Spleen (tissue), 11 donors: Measurements from ENCODE around the gene RASSF5. TPM values are rescaled to one million over a fixed set of nuclear protein-coding genes. Genes with fewer than 3 reads are reported as not detected.
A peak's percentile ranks its signal among the peaks of the same experiment; 100 is the strongest.

Experiments
- DNase-seq: peaks from one replicate; pipeline ENCODE4 v3.0.0-alpha.2; 2020
- H3K27ac ChIP-seq, 8 donors: fragments of 200-600 bp; sonication (generic) in 7 of 8; 1 replicate in 4 of 8; 2 replicates in 4 of 8; pipeline versions ENCODE4 v1.5.0 to v1.8.0; 2016 to 2021; ENCODE audit warnings: inconsistent platforms in 4 of 8, mild to moderate bottlenecking in 4 of 8, moderate library complexity in 1 of 8
- H3K27me3 ChIP-seq, 7 donors: fragments of 200-600 bp; sonication (generic) in 6 of 7; replicated peaks in 1 of 7; 1 replicate in 4 of 7; 2 replicates in 3 of 7; pipeline versions ENCODE4 v1.5.0 to v1.8.0; 2016 to 2021; ENCODE audit warnings: inconsistent platforms in 3 of 7, mild to moderate bottlenecking in 1 of 7
- H3K36me3 ChIP-seq, 6 donors: fragments of 200-600 bp; sonication (generic) in 5 of 6; 1 replicate in 4 of 6; 2 replicates in 2 of 6; pipeline versions ENCODE4 v1.5.0 to v1.8.0; 2016 to 2021; ENCODE audit warnings: inconsistent platforms in 2 of 6
- H3K4me1 ChIP-seq, 6 donors: fragments of 200-600 bp; sonication (generic) in 5 of 6; 1 replicate in 3 of 6; 2 replicates in 3 of 6; pipeline versions ENCODE4 v1.5.0 to v1.8.0; 2016 to 2021; ENCODE audit warnings: inconsistent platforms in 3 of 6
- H3K4me3 ChIP-seq, 8 donors: fragments of 200-600 bp; sonication (generic) in 7 of 8; 1 replicate in 4 of 8; 2 replicates in 4 of 8; pipeline versions ENCODE4 v1.5.0 to v1.8.0; 2016 to 2021; ENCODE audit warnings: inconsistent platforms in 4 of 8, mild to moderate bottlenecking in 4 of 8, moderate library complexity in 2 of 8
- H3K9me3 ChIP-seq, 8 donors: fragments of 200-600 bp; sonication (generic) in 7 of 8; 1 replicate in 4 of 8; 2 replicates in 4 of 8; pipeline versions ENCODE4 v1.5.0 to v1.8.0; 2016 to 2021; ENCODE audit warnings: inconsistent platforms in 4 of 8
- POLR2A ChIP-seq, 3 donors: fragments of 450-650 bp; IDR thresholded peaks; one replicate each; pipeline ENCODE4 v1.5.1; 2017; ENCODE audit warnings: antibody characterized with exemption in 3 of 3, mild to moderate bottlenecking in 1 of 3
- POLR2AphosphoS5 ChIP-seq, 3 donors: sonication (generic); formaldehyde crosslinking; IDR thresholded peaks; one replicate each; pipeline ENCODE4 v1.5.1; 2017; ENCODE audit warnings: antibody characterized with exemption in 3 of 3
- WGBS, 5 donors: extraction: QIAGEN DNeasy Blood & Tissue Kit in 3 of 5; methylation state at CpG; one replicate each; pipeline versions ENCODE4 v1.1.5 to v1.1.7; 2013 to 2018; 5-methylcytosine and 5-hydroxymethylcytosine counted together
- intact Hi-C: fragments of 100-400 bp; cut with DNase I; formaldehyde crosslinking; loops from one replicate; pipeline ENCODE4 v1.15.0; 2023; ENCODE audit warnings: low total_unique reads
- polyA plus RNA-seq, 3 donors: library from polyadenylated mRNA; stranded (reverse); fragments of 200-250 nt; gene quantifications; one replicate each; pipeline ENCODE4 v1.2.1, GENCODE V29; 2013
- total RNA-seq, 7 donors: library from RNA; depleted of rRNA in 3 of 7; stranded (reverse); fragments of >200 nt in 3 of 7; fragmentation: NEBNext Ultra II Directional in 4 of 7; extraction: Animal tissue kit (Norgen Biotek cat#: 25700) in 4 of 7; gene quantifications; one replicate each; pipeline versions ENCODE4 v1.1.0 to v1.2.1, GENCODE V29; 2016 to 2021
- TF ChIP-seq, protein P1 (sequence below), 11 experiments: fragments of 200-600 bp in 7 of 11; fragments of 450-650 bp in 4 of 11; sonication (generic) in 4 of 11; IDR thresholded peaks in 8 of 11; conservative IDR thresholded peaks in 3 of 11; 1 replicate in 7 of 11; 2 replicates in 4 of 11; pipeline versions ENCODE4 v1.4.0 to v1.8.0; 2016 to 2021; ENCODE audit warnings: antibody characterized with exemption in 11 of 11, inconsistent platforms in 4 of 11, mild to moderate bottlenecking in 1 of 11
- donor health status: healthy with polysubstance abuse.
- donor health status: DM: no; HTN: no; CAD: no; lungs with moderate emphysema.
- donor health status: DM: no; HTN: no; CAD: no.
- donor health status: Bipolar disorder and iron deficiency.
- donor health status: healthy.
- donor health status: DM: no; HTN: no; CAD: no.
- donor health status: DM: yes; HTN: yes; CAD: no.

RASSF5 gene
- total and polyA plus RNA-seq, 10 donors, result 32.2 to 168 (median 127) TPM

DNA sequence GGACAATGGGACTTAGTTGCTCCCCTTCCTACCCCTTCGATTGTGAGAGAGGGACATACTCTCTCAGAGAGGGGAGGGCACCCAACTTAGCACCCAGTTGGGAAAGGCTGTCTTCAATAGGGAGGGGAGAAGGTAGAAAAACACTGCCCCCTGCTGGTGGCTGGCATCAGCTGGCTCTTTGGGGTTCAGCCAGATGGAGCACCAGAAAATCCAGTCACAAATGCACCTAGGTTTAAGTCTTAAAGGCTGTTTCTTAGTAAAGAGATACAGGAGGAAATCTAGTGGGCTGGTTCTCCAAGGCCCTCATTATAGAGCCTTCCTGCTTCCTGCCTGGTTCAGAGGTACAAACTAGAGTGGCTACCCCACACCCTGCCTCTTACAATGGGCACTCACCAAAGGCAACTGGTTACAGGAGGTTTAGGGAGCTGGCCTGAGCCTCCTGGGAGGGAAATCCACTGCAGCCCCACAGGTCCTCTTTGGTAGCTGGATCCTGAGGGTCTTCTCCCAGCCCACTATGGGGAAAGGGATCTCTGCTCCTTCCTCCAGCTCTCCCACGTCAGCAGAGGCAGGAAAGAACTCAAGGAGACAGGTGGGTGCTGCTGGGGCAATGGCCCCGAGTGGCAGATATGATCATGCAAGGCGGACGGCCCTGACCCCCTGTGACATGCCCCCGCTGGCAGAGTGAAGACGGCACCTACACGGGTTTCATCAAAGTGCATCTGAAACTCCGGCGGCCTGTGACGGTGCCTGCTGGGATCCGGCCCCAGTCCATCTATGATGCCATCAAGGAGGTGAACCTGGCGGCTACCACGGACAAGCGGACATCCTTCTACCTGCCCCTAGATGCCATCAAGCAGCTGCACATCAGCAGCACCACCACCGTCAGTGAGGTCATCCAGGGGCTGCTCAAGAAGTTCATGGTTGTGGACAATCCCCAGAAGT, 76.6 kb downstream of the RASSF5 start:
- Histone ChIP-seq H3K4me1 (peaks cover 51 to 100% (median 79%) of the 10 kb centered on the region in 6 donors), H3K9me3 (no peaks in the 10 kb centered on the region), H3K27ac (peak overlapping the region; percentile 42 to 98 (median 95)), H3K27me3 (no peaks in the 10 kb centered on the region), H3K4me3 (peak overlapping the region in 1 of 8 donors; percentile 20), H3K36me3 (peaks cover 7 to 81% (median 60%) of the 10 kb centered on the region in 6 donors)
- WGBS, 5 donors, result 80 to 85% (median 83%) methylated on average over 11 to 16 of the region's 16 CpGs
- TF ChIP-seq POLR2AphosphoS5 (IDR thresholded peaks at IDR 0.05) (peak in 2 of 3 donors; percentile 51 to 60), POLR2A (IDR thresholded peaks at IDR 0.05) (no peak)
- TF ChIP-seq, protein P1, sequence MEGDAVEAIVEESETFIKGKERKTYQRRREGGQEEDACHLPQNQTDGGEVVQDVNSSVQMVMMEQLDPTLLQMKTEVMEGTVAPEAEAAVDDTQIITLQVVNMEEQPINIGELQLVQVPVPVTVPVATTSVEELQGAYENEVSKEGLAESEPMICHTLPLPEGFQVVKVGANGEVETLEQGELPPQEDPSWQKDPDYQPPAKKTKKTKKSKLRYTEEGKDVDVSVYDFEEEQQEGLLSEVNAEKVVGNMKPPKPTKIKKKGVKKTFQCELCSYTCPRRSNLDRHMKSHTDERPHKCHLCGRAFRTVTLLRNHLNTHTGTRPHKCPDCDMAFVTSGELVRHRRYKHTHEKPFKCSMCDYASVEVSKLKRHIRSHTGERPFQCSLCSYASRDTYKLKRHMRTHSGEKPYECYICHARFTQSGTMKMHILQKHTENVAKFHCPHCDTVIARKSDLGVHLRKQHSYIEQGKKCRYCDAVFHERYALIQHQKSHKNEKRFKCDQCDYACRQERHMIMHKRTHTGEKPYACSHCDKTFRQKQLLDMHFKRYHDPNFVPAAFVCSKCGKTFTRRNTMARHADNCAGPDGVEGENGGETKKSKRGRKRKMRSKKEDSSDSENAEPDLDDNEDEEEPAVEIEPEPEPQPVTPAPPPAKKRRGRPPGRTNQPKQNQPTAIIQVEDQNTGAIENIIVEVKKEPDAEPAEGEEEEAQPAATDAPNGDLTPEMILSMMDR (IDR thresholded peaks at IDR 0.05 in 8 of 11, conservative IDR thresholded peaks at IDR 0.05 in 3 of 11), result peak; percentile 86 to 96 (median 92)
- DNase-seq, result peak; percentile 91
- intact Hi-C loops, result loop anchor here (5.0 kb wide), 1 partner anchor 102 kb away; no protein-coding TSS in a partner anchor

DNA sequence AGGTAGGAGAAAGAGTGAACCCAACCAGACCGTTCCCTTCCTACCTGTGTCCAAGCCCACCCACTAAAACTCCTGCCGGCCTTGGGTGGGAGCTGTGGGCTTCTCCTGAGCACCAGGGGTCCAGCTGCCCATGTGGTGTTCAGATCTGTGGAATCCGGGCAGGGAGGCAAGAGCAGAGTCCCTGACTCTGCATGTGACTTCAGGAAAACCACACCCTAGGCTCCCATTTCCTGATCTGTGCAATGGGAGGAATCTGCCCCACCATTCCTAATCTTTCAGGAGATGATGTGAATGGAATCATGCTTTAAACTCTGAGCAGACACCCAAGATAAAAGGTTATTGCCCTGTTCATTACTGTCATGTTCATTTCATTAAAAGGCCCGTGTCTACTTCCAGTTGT, 77.4 kb downstream of the RASSF5 start:
- Histone ChIP-seq H3K4me3 (no peak overlapping the region), H3K4me1 (peaks cover 45 to 100% (median 75%) of the 10 kb centered on the region in 6 donors), H3K36me3 (peaks cover 7 to 85% (median 63%) of the 10 kb centered on the region in 6 donors), H3K27me3 (no peaks in the 10 kb centered on the region), H3K27ac (peak overlapping the region in 5 of 8 donors; percentile 5 to 98 (median 35)), H3K9me3 (no peaks in the 10 kb centered on the region)
- TF ChIP-seq, protein P1 (IDR thresholded peaks at IDR 0.05 in 8 of 11, conservative IDR thresholded peaks at IDR 0.05 in 3 of 11), result no peak
- TF ChIP-seq POLR2A (IDR thresholded peaks at IDR 0.05) (no peak), POLR2AphosphoS5 (IDR thresholded peaks at IDR 0.05) (peak in 1 of 3 donors; percentile 5)
- WGBS, 5 donors, result 79 to 92% (median 81%) methylated on average over 3 to 4 of the region's 4 CpGs
- no peak for DNase-seq
- intact Hi-C loops, result loop anchor here (5.0 kb wide), 1 partner anchor 102 kb away; no protein-coding TSS in a partner anchor

DNA sequence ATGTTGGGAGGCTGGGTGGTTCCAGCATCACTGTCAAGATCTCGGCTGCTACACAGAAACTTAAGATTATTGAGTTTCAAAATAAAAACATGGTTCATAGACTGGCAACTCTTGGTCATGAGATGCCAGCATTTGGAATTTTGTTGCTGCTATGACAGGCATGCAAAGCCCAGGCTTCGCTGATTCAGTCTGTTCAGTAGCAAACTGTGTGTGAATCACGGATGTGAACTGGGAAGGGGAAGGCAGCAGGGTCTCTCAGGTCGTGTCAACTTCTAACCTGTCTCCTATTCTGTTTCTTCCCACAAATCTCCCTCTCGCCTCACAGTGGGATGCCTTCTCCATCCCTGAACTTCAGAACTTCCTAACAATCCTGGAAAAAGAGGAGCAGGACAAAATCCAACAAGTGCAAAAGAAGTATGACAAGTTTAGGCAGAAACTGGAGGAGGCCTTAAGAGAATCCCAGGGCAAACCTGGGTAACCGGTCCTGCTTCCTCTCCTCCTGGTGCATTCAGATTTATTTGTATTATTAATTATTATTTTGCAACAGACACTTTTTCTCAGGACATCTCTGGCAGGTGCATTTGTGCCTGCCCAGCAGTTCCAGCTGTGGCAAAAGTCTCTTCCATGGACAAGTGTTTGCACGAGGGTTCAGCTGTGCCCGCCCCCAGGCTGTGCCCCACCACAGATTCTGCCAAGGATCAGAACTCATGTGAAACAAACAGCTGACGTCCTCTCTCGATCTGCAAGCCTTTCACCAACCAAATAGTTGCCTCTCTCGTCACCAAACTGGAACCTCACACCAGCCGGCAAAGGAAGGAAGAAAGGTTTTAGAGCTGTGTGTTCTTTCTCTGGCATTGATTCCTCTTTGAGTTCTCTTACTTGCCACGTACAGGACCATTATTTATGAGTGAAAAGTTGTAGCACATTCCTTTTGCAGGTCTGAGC, 79.4 kb downstream of the RASSF5 start:
- intact Hi-C loops, result no loop called here
- peaks cover 7 to 99% (median 74%) of the 10 kb centered on the region in 6 donors for H3K36me3 ChIP-seq
- no peak overlapping the region for H3K4me3 ChIP-seq
- no peak for DNase-seq
- peak overlapping the region in 5 of 8 donors; percentile 64 to 98 (median 66) for H3K27ac ChIP-seq
- peaks cover 35 to 100% (median 74%) of the 10 kb centered on the region in 6 donors for H3K4me1 ChIP-seq
- no peak for TF ChIP-seq POLR2A (IDR thresholded peaks at IDR 0.05)
- no peaks in the 10 kb centered on the region for H3K27me3 ChIP-seq
- H3K9me3 ChIP-seq, result no peaks in the 10 kb centered on the region
- WGBS, 5 donors, result 75 to 87% (median 84%) methylated on average over 13 of the region's 13 CpGs

DNA sequence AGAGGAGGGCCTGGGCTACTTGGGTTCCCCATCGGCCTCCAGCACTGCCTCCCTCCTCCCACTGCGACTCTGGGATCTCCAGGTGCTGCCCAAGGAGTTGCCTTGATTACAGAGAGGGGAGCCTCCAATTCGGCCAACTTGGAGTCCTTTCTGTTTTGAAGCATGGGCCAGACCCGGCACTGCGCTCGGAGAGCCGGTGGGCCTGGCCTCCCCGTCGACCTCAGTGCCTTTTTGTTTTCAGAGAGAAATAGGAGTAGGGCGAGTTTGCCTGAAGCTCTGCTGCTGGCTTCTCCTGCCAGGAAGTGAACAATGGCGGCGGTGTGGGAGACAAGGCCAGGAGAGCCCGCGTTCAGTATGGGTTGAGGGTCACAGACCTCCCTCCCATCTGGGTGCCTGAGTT, 80.6 kb downstream of the RASSF5 start:
- Histone ChIP-seq H3K4me3 (no peak overlapping the region), H3K36me3 (peaks cover 7 to 100% (median 84%) of the 10 kb centered on the region in 6 donors), H3K27me3 (no peaks in the 10 kb centered on the region), H3K27ac (peak overlapping the region in 7 of 8 donors; percentile 61 to 73 (median 66)), H3K4me1 (peaks cover 23 to 99% (median 67%) of the 10 kb centered on the region in 6 donors), H3K9me3 (no peaks in the 10 kb centered on the region)
- TF ChIP-seq POLR2AphosphoS5 (IDR thresholded peaks at IDR 0.05) (peak in 2 of 3 donors; percentile 22 to 68), POLR2A (IDR thresholded peaks at IDR 0.05) (no peak)
- WGBS, 5 donors, result 73 to 94% (median 80%) methylated on average over 10 to 14 of the region's 14 CpGs
- intact Hi-C loops, result no loop called here
- no peak for DNase-seq
